CD14-positive monocyte (primary cell): Measurements from ENCODE around the gene QKI. TPM values are rescaled to one million over a fixed set of nuclear protein-coding genes. Genes with fewer than 3 reads are reported as not detected.

Experiments
- DNase-seq, 3 donors: peaks; one replicate each; pipeline ENCODE4 v3.0.0-alpha.2; 2011 to 2022
- H2AFZ ChIP-seq: 2 replicates; pipeline ENCODE4 v1.6.0; 2012; ENCODE audit warnings: mild to moderate bottlenecking, low read depth, low read length, inconsistent platforms; ENCODE audit not compliant: insufficient read depth, poor library complexity, severe bottlenecking
- H3K27ac ChIP-seq, 2 donors: 1 replicate in 1 of 2; 2 replicates in 1 of 2; pipeline ENCODE4 v1.5.1; 2012 to 2013; ENCODE audit warnings: low read length in 2 of 2, control low read depth in 1 of 2, inconsistent platforms in 1 of 2, low read depth in 1 of 2, mild to moderate bottlenecking in 1 of 2
- H3K27me3 ChIP-seq, 2 donors: one replicate each; pipeline versions ENCODE4 v1.6.0 to v1.6.1; 2011 to 2013; ENCODE audit warnings: low read length in 2 of 2; ENCODE audit not compliant: control insufficient read depth in 2 of 2, insufficient read depth in 2 of 2
- H3K36me3 ChIP-seq, 2 donors: replicated peaks in 1 of 2; 1 replicate in 1 of 2; 2 replicates in 1 of 2; pipeline versions ENCODE4 v1.5.1 to v1.6.1; 2012 to 2013; ENCODE audit warnings: low read length in 2 of 2, control low read depth in 1 of 2, inconsistent platforms in 1 of 2, mild to moderate bottlenecking in 1 of 2; ENCODE audit not compliant: insufficient read depth in 2 of 2, control insufficient read depth in 1 of 2
- H3K4me1 ChIP-seq, 2 donors: 1 replicate in 1 of 2; 2 replicates in 1 of 2; pipeline versions ENCODE4 v1.5.1 to v1.6.1; 2012 to 2013; ENCODE audit warnings: low read length in 2 of 2, control low read depth in 1 of 2, inconsistent platforms in 1 of 2, mild to moderate bottlenecking in 1 of 2, moderate library complexity in 1 of 2; ENCODE audit not compliant: insufficient read depth in 2 of 2, control insufficient read depth in 1 of 2
- H3K4me2 ChIP-seq: replicated peaks from 2 replicates; pipeline ENCODE3; 2012; ENCODE audit warnings: low read length, moderate library complexity, mild to moderate bottlenecking; ENCODE audit not compliant: poor library complexity, severe bottlenecking; ENCODE audit errors: extremely low read depth
- H3K4me3 ChIP-seq, 3 experiments: fragments of 200-600 bp in 1 of 3; sonication (generic) in 1 of 3; replicated peaks in 1 of 3; 1 replicate in 2 of 3; 2 replicates in 1 of 3; pipeline ENCODE4 v1.5.1; 2011 to 2013; ENCODE audit warnings: low read length in 3 of 3, mild to moderate bottlenecking in 3 of 3, control low read depth in 2 of 3, low read depth in 2 of 3, inconsistent platforms in 1 of 3, moderate library complexity in 1 of 3
- H3K79me2 ChIP-seq: 2 replicates; pipeline ENCODE4 v1.6.0; 2012; ENCODE audit warnings: mild to moderate bottlenecking, control low read depth, inconsistent platforms, low read length, moderate library complexity; ENCODE audit not compliant: insufficient read depth
- H3K9ac ChIP-seq: 2 replicates; pipeline ENCODE4 v1.6.0; 2017; ENCODE audit warnings: low read length, mild to moderate bottlenecking; ENCODE audit not compliant: insufficient read depth, poor library complexity, severe bottlenecking
- H3K9me3 ChIP-seq, 2 donors: replicated peaks in 1 of 2; 1 replicate in 1 of 2; 2 replicates in 1 of 2; pipeline versions ENCODE4 v1.5.1 to v1.6.1; 2012 to 2013; ENCODE audit warnings: low read length in 2 of 2, control low read depth in 1 of 2; ENCODE audit not compliant: control insufficient read depth in 1 of 2, insufficient read depth in 1 of 2
- H4K20me1 ChIP-seq: 2 replicates; pipeline ENCODE4 v1.6.0; 2012; ENCODE audit warnings: mild to moderate bottlenecking, low read length, control low read depth, moderate library complexity; ENCODE audit not compliant: insufficient read depth
- H3K27ac Mint-ChIP-seq, 7 donors: one replicate each; pipeline ENCODE4 v1.8.0; 2020; ENCODE audit warnings: mild to moderate bottlenecking in 7 of 7, mixed read lengths in 7 of 7, moderate library complexity in 6 of 7, inconsistent platforms in 2 of 7
- H3K27me3 Mint-ChIP-seq, 3 donors: one replicate each; pipeline ENCODE4 v1.8.0; 2021 to 2022; ENCODE audit warnings: low read depth in 3 of 3, mild to moderate bottlenecking in 3 of 3, mixed read lengths in 3 of 3, moderate library complexity in 3 of 3, inconsistent platforms in 1 of 3
- H3K36me3 Mint-ChIP-seq, 2 donors: one replicate each; pipeline ENCODE4 v1.8.0; 2020; ENCODE audit warnings: mixed read lengths in 2 of 2, inconsistent platforms in 1 of 2, mild to moderate bottlenecking in 1 of 2
- H3K4me1 Mint-ChIP-seq: one replicate; pipeline ENCODE4 v1.8.0; 2020; ENCODE audit warnings: mild to moderate bottlenecking, mixed read lengths
- H3K4me3 Mint-ChIP-seq, 2 donors: one replicate each; pipeline ENCODE4 v1.8.0; 2020; ENCODE audit warnings: mild to moderate bottlenecking in 2 of 2, mixed read lengths in 2 of 2, moderate library complexity in 1 of 2
- H3K9me3 Mint-ChIP-seq, 7 donors: one replicate each; pipeline ENCODE4 v1.8.0; 2020 to 2022; ENCODE audit warnings: mixed read lengths in 7 of 7, mild to moderate bottlenecking in 6 of 7, moderate library complexity in 6 of 7, inconsistent platforms in 2 of 7
- WGBS: methylation state at CpG from one replicate; pipeline ENCODE4 v1.1.5; 2013; ENCODE audit warnings: missing lambda C conversion rate; ENCODE audit not compliant: insufficient coverage; 5-methylcytosine and 5-hydroxymethylcytosine counted together
- intact Hi-C, 2 donors: fragments of 100-400 bp; cut with micrococcal nuclease; formaldehyde crosslinking; loops; one replicate each; pipeline versions ENCODE4 v1.15.0 to v1.15.1; 2023
- polyA plus RNA-seq, 3 donors: library from polyadenylated mRNA; depleted of rRNA in 1 of 3; unstranded in 2 of 3; stranded (reverse) in 1 of 3; fragments of 300-500 nt in 2 of 3; fragments of >200 nt in 1 of 3; fragmentation: Illumina TruSeq in 2 of 3; gene quantifications; 1 replicate in 2 of 3; 2 replicates in 1 of 3; pipeline ENCODE4 v1.2.3, GENCODE V29; 2012 to 2021
- TF ChIP-seq, protein P1 (sequence below): fragments of 200-600 bp; IDR thresholded peaks from one replicate; pipeline ENCODE4 v1.8.0; 2022; ENCODE audit warnings: antibody characterized with exemption, mild to moderate bottlenecking

The QKI gene
- polyA plus RNA-seq, 3 donors, result 24.3 to 154 (median 71.8) TPM

- Histone ChIP-seq H3K4me2 (peak overlapping the region; percentile 62), H3K9me3 (no peaks in the 10 kb centered on the region), H4K20me1 (no peaks in the 10 kb centered on the region), H3K4me3 (peak overlapping the region in 1 of 3 experiments; percentile 65), H3K27ac (peak overlapping the region; percentile 96 to 98), H3K27me3 (no peaks in the 10 kb centered on the region), H3K79me2 (peaks cover 13% of the 10 kb centered on the region), H3K36me3 (no peaks in the 10 kb centered on the region), H3K9ac (peak overlapping the region; percentile 73), H2AFZ (no peak overlapping the region), H3K4me1 (peaks cover 50 to 55% of the 10 kb centered on the region in 2 donors)
- Mint-ChIP-seq H3K4me3 (peak overlapping the region; percentile 87 to 94), H3K27me3 (peaks cover 0 to 2% (median 1%) of the 10 kb centered on the region in 3 donors), H3K9me3 (peaks cover 0 to 2% (median 0%) of the 10 kb centered on the region in 7 donors), H3K4me1 (peaks cover 72% of the 10 kb centered on the region), H3K27ac (peak overlapping the region; percentile 99 to 100 (median 100)), H3K36me3 (peaks cover 0 to 5% of the 10 kb centered on the region in 2 donors)
- intact Hi-C loops, result loop anchor here in 1 of 2 donors (5.0 kb wide), 1 partner anchor 53 kb away; no protein-coding TSS in a partner anchor
- WGBS, result 33% methylated on average over 10 of the region's 10 CpGs
- DNase-seq, result peak; percentile 85 to 95 (median 90)
- TF ChIP-seq, protein P1, sequence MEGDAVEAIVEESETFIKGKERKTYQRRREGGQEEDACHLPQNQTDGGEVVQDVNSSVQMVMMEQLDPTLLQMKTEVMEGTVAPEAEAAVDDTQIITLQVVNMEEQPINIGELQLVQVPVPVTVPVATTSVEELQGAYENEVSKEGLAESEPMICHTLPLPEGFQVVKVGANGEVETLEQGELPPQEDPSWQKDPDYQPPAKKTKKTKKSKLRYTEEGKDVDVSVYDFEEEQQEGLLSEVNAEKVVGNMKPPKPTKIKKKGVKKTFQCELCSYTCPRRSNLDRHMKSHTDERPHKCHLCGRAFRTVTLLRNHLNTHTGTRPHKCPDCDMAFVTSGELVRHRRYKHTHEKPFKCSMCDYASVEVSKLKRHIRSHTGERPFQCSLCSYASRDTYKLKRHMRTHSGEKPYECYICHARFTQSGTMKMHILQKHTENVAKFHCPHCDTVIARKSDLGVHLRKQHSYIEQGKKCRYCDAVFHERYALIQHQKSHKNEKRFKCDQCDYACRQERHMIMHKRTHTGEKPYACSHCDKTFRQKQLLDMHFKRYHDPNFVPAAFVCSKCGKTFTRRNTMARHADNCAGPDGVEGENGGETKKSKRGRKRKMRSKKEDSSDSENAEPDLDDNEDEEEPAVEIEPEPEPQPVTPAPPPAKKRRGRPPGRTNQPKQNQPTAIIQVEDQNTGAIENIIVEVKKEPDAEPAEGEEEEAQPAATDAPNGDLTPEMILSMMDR, result no peak
Observed at GRCh38 chr6:163404825-163405265, 9.7 kb upstream of the QKI start.

- Mint-ChIP-seq H3K27me3 (peaks cover 0 to 2% (median 1%) of the 10 kb centered on the region in 3 donors), H3K4me3 (peak overlapping the region; percentile 87 to 94), H3K36me3 (peaks cover 0 to 5% of the 10 kb centered on the region in 2 donors), H3K27ac (peak overlapping the region; percentile 99 to 100 (median 100)), H3K4me1 (peaks cover 64% of the 10 kb centered on the region), H3K9me3 (peaks cover 0 to 2% (median 0%) of the 10 kb centered on the region in 7 donors)
- Histone ChIP-seq H3K4me2 (peak overlapping the region; percentile 62), H4K20me1 (no peaks in the 10 kb centered on the region), H3K79me2 (peaks cover 16% of the 10 kb centered on the region), H3K27me3 (no peaks in the 10 kb centered on the region), H3K36me3 (no peaks in the 10 kb centered on the region), H3K4me1 (peaks cover 45 to 49% of the 10 kb centered on the region in 2 donors), H3K27ac (peak overlapping the region; percentile 96 to 98), H3K9ac (peak overlapping the region; percentile 73), H3K9me3 (no peaks in the 10 kb centered on the region), H3K4me3 (peak overlapping the region; percentile 31 to 65 (median 47)), H2AFZ (peak overlapping the region; percentile 37)
- WGBS, result 22% methylated on average over 9 of the region's 18 CpGs
- TF ChIP-seq, protein P1, result no peak
- DNase-seq, result peak; percentile 84 to 87 (median 87)
- intact Hi-C loops, result loop anchor here in 1 of 2 donors (5.0 kb wide), 1 partner anchor 53 kb away; no protein-coding TSS in a partner anchor
Observed at GRCh38 chr6:163405412-163406309, 8.9 kb upstream of the QKI start.
